T-helper 2 cell treated with Interferon-gamma antibody and Interleukin-4, amounts not matched to agents 5 μg/mL and 100 μg/mL, for 36 hours (primary cell): ENCODE measurements around the gene TTPAL.
A peak's percentile ranks its signal among the peaks of the same experiment; 100 is the strongest.
"Not testable (repeated sequence)": the region's sequence is repeated elsewhere in the genome, so short reads cannot be mapped to it uniquely, and the experiment has no call there.

ENCODE experiments used
- DNase-seq: peaks from one replicate; pipeline ENCODE4 v3.0.0; 2021; ENCODE audit warnings: low spot score
- H3K27ac Mint-ChIP-seq: one replicate; pipeline ENCODE4 v1.8.0; 2021; ENCODE audit warnings: mild to moderate bottlenecking, mixed read lengths
- H3K27me3 Mint-ChIP-seq: one replicate; pipeline ENCODE4 v1.8.0; 2021; ENCODE audit warnings: low read depth, mixed read lengths
- H3K36me3 Mint-ChIP-seq: one replicate; pipeline ENCODE4 v1.8.0; 2021; ENCODE audit warnings: low read depth, mixed read lengths
- H3K4me1 Mint-ChIP-seq: one replicate; pipeline ENCODE4 v1.8.0; 2021; ENCODE audit warnings: low read depth, mixed read lengths
- H3K4me3 Mint-ChIP-seq: one replicate; pipeline ENCODE4 v1.8.0; 2022; ENCODE audit warnings: mild to moderate bottlenecking, moderate library complexity, mixed read lengths
- H3K9me3 Mint-ChIP-seq: one replicate; pipeline ENCODE4 v1.8.0; 2021; ENCODE audit warnings: mixed read lengths

TTPAL gene

DNA sequence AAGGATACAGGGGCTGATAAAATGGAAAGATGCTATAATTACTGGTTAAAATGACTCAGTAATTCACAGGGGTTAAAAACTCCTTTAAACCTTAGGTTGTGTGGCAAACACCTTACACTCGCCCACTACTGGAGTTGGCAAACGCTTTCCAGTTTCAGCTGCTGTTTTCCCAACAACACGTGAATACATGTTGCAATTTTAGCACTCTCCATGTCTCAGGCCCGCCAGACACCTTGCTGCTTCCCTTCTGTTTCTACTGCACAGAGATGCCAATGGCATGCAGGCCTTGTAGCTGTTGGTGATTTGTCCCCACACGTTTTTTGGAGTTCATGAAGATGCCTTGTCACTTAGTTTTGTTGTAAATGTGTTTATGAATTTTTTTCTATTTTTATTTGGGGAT is 5.3 kb upstream of the TTPAL start:
- H3K9me3 Mint-ChIP-seq = no peaks in the 10 kb centered on the region
- no peak overlapping the region for H3K4me3 Mint-ChIP-seq

DNA sequence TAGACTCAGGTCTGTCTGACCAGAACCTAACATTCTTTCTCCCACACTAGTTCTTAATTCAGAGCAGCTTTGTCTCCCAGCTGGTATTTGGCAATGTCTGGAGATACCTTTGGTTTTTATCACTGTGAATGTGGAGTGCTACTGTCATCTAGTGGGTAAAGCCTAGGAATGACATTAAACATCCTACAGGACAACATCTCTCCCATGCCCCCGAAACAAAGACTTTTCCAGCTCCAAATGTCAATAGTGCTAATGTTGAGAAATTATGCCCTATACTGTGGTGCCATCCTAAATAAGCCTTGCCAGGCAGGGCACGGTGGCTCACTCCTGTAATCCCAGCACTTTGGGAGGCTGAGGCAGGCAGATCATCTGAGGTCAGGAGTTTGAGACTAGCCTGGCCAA is 4.2 kb upstream of the TTPAL start:
- Mint-ChIP-seq H3K9me3 (no peaks in the 10 kb centered on the region), H3K4me3 (no peak overlapping the region), H3K36me3 (no peaks in the 10 kb centered on the region), H3K27ac (no peak overlapping the region), H3K4me1 (peaks cover 12% of the 10 kb centered on the region), H3K27me3 (peaks cover 3% of the 10 kb centered on the region)
- no peak for DNase-seq

More for the DNA sequence above, 5.3 kb upstream of the TTPAL start:
- no peak overlapping the region for H3K27ac Mint-ChIP-seq
- no peaks in the 10 kb centered on the region for H3K36me3 Mint-ChIP-seq
- peaks cover 3% of the 10 kb centered on the region for H3K27me3 Mint-ChIP-seq
- no peak for DNase-seq
- peaks cover 4% of the 10 kb centered on the region for H3K4me1 Mint-ChIP-seq

DNA sequence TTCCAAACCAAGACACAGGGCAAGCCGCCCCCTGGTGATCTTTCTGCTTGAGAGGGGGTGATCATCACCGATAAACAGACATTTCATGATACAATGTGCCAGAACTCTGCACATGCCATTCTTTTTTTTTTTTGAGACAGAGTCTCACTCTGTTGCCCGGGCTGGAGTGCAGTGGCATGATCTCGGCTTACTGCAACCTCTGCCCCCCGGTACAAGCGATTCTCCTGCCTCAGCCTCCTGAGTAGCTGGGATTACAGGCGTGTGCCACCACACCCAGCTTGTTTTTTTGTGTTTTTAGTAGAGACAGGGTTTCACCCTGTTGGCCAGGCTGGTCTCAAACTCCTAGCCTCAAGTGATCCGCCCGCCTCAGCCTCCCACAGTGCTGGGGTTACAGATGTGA is 3.4 kb upstream of the TTPAL start:
- not testable (repeated sequence) for H3K36me3 Mint-ChIP-seq, H3K9me3 Mint-ChIP-seq, H3K4me3 Mint-ChIP-seq, H3K27ac Mint-ChIP-seq, H3K27me3 Mint-ChIP-seq, DNase-seq
- H3K4me1 Mint-ChIP-seq = peaks cover 19% of the 10 kb centered on the region

DNA sequence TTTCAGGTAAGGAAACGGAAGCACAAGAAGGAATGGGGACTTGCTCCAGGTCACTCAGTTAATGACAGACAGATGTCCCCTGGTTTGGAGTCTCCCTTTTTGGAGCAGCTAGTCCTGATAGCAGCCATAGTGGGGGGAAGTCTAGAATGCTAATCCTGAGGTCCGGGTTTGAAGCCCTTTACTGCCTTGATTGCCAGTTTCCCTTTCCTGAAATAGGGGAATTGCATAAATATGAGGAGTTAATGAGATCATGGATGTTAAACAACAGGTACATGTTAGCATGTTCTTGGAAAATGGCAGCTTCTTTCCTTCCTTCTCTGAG is 341 bp upstream of the TTPAL start:
- Mint-ChIP-seq H3K27ac (peak overlapping the region; percentile 97), H3K4me3 (peak overlapping the region; percentile 94), H3K4me1 (peaks cover 19% of the 10 kb centered on the region), H3K36me3 (no peaks in the 10 kb centered on the region), H3K9me3 (no peaks in the 10 kb centered on the region), H3K27me3 (no peaks in the 10 kb centered on the region)
- no peak for DNase-seq

DNA sequence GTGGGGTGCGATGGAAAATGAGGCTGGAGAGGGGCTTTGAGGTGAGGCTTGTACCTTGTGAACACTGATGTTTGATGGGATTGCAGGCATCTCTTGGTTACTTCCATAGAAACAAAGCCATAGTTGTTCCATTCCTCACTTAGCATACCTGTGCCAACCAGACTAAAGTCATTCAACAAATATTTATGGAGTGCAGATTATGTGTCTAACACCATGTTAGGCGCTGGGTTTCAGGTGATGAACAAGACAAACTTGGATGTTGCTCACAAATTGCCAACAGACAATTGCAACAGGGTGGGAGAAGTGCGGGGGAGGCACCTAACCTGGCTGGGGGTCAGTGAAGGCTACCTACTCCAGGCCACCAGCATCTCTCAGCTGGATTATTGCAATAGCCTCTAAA is 1.5 kb downstream of the TTPAL start:
- H3K4me1 Mint-ChIP-seq = peaks cover 19% of the 10 kb centered on the region
- H3K36me3 Mint-ChIP-seq = peaks cover 8% of the 10 kb centered on the region
- H3K4me3 Mint-ChIP-seq = peak overlapping the region; percentile 94
- H3K27ac Mint-ChIP-seq = no peak overlapping the region
- DNase-seq = no peak
- no peaks in the 10 kb centered on the region for H3K27me3 Mint-ChIP-seq
- no peaks in the 10 kb centered on the region for H3K9me3 Mint-ChIP-seq

DNA sequence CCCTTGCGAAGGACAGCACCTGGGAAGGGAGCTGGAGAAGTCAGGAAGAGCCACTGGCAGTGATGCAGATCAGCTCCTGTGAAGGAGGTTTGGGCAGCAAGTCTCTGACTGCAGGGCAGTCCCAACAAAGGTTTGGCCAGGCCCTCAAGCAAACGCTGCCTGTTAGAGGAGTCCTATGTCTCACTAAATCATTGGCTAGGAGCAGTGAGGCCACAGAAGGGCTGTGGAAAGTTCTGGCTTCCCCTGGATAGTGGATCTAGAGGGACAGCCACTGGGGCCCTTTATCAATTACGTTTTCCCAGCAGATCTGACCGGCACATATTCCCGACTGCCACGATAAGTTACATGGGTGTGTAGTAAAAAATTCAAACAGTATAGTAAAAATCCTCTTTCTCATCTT is 2.5 kb downstream of the TTPAL start:
- Mint-ChIP-seq H3K36me3 (peaks cover 9% of the 10 kb centered on the region), H3K4me1 (peaks cover 19% of the 10 kb centered on the region), H3K27ac (no peak overlapping the region), H3K9me3 (no peaks in the 10 kb centered on the region), H3K27me3 (no peaks in the 10 kb centered on the region), H3K4me3 (no peak overlapping the region)
- DNase-seq = no peak

DNA sequence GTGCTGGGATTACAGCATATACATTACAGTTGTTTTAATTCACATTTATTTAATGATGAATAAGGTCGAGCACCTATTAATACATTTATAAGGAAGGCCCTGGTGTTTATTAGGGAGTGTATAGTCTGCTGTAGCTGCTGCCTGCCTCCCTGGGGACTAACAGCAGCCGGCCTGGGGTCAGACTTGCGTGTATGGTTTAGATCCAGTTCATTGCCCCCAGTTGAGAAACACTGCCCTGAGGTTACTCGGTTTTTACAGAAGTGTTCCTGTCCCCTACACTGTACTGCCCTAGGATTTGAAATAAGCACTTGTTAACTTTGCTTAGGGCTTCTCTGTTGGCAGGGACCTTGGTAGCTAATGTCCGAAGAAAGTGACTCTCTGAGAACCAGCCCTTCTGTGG is 4.0 kb downstream of the TTPAL start:
- Mint-ChIP-seq H3K27me3 (no peaks in the 10 kb centered on the region), H3K4me1 (peaks cover 19% of the 10 kb centered on the region), H3K9me3 (no peaks in the 10 kb centered on the region), H3K4me3 (no peak overlapping the region), H3K27ac (no peak overlapping the region), H3K36me3 (peaks cover 18% of the 10 kb centered on the region)
- no peak for DNase-seq

DNA sequence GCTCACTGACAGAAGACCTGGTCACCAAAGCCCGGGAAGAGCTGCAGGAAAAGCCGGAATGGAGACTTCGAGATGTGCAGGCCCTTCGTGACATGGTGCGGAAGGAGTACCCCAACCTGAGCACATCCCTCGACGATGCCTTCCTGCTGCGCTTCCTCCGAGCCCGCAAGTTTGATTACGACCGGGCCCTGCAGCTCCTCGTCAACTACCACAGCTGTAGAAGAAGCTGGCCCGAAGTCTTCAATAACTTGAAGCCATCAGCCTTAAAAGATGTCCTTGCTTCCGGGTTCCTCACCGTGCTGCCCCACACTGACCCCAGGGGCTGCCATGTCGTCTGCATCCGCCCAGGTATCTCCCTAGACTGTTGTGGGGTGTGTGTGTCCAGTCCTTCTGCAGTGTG is 4.4 kb downstream of the TTPAL start:
- Mint-ChIP-seq H3K4me3 (no peak overlapping the region), H3K36me3 (peaks cover 20% of the 10 kb centered on the region), H3K4me1 (peaks cover 17% of the 10 kb centered on the region), H3K9me3 (no peaks in the 10 kb centered on the region), H3K27ac (no peak overlapping the region), H3K27me3 (no peaks in the 10 kb centered on the region)
- DNase-seq = no peak

DNA sequence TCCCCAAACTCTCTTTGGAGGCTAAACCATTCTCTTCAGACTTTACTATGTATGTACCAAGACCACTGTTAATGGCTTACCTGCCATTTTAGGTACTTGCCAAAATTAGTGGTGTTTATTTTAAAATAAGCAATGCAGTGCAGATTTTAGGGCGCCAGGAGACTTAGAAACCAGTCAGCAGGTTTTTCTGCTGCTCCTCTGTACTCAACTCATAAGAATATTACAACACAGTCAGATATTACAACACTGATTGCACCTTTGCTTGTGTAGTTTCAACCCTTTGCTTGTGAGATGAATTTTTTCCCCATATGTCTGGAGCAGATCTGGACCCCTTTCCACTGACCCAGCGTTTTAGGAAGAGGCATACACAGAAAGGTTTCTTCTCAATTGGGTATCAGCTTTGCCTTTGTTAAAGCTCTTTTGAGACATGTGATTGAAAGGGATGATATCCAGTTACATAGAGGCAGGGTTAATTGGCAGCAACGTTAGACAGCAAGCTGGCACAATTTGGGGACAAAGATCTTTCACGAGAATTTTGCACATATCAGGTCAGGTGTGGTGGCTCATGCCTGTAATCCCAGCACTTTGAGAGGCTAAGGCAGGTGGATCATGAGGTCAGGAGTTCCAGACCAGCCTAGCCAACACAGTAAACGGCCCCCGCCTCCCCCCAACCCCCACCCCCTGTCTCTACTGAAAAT is 6.2 kb downstream of the TTPAL start:
- Mint-ChIP-seq H3K27me3 (no peaks in the 10 kb centered on the region), H3K27ac (no peak overlapping the region), H3K36me3 (peaks cover 28% of the 10 kb centered on the region), H3K4me1 (peaks cover 4% of the 10 kb centered on the region), H3K4me3 (no peak overlapping the region), H3K9me3 (no peaks in the 10 kb centered on the region)
- no peak for DNase-seq

DNA sequence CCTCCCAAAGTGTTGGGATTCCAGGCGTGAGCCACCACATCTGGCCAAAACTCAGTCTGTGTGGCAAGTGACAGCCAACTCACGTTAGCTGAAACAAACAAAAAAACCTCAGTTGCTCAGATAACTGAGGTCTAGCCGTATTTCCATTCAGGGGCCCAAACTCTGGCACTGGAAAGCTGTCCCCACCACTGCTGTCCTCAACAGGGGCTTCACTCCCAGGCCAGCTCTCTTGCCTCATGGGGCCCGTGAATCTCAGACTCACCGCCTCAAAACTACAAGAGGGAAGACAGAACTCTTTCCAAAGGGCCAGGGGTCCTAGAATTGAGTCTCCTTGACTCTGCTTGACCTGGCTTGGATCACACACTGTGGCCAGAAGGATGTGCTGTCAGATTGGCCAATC is 7.4 kb downstream of the TTPAL start:
- Mint-ChIP-seq H3K4me1 (no peaks in the 10 kb centered on the region), H3K27ac (no peak overlapping the region), H3K27me3 (no peaks in the 10 kb centered on the region), H3K9me3 (no peaks in the 10 kb centered on the region), H3K36me3 (peaks cover 30% of the 10 kb centered on the region), H3K4me3 (no peak overlapping the region)
- DNase-seq = no peak

DNA sequence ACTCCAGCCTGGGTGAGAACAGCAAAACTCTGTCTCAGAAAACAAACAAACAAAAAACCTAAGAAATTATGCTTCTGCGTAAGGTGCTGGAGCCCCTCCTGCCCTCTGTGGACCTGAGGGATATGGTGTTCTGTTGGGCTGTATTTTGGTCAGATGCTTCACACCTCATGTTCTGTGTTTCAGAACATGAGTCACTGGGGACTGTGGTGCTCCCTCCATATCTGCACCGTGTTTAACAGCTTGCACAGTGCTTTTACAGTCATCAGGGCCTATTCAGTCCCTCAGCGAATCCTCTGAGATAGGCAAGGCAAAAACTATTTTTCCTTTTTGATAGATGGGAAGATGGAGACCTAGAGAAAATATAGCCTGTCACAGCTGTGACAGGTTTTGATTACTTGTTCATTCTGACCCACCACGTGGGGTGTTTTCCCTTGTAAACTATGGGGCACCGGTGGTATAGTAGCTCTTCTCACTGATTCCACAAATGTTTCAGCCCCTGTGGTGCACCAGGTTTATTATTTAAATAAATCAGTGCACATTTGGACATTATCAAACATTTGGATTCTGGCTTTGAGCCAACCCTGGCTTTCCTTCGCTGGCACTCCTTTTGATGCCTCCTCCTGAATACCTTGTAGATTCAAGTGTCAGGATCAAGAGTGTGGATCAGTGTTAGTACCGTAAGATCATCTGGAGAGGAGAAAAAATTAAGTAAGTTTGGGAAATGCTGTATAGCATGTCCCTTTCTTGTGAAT is 9.6 kb downstream of the TTPAL start:
- H3K27ac Mint-ChIP-seq = no peak overlapping the region
- DNase-seq = no peak
- no peaks in the 10 kb centered on the region for H3K27me3 Mint-ChIP-seq
- peaks cover under 1% of the 10 kb centered on the region for H3K4me1 Mint-ChIP-seq
- H3K36me3 Mint-ChIP-seq = peaks cover 46% of the 10 kb centered on the region
- H3K9me3 Mint-ChIP-seq = no peaks in the 10 kb centered on the region
- H3K4me3 Mint-ChIP-seq = no peak overlapping the region

DNA sequence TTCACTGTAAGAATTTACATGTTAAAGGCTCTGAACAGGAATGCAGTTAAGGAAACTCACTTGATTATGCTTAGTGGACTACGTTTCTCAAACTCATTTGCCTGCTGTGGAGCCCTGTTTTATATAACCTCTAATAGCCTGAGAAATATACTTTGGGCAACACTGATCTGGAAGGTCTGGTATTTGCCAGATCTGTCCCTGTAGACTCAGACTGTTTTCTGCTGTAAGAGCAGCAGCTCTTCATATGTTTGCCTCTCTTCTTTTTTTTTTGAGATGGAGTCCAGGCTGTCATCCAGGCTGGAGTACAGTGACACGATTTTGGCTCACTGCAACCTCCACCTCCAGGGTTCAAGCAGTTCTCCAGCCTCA is 10.1 kb downstream of the TTPAL start:
- Mint-ChIP-seq H3K4me3 (no peak overlapping the region), H3K9me3 (no peaks in the 10 kb centered on the region), H3K27ac (no peak overlapping the region), H3K4me1 (peaks cover 3% of the 10 kb centered on the region), H3K36me3 (peaks cover 50% of the 10 kb centered on the region), H3K27me3 (no peaks in the 10 kb centered on the region)
- DNase-seq = no peak

DNA sequence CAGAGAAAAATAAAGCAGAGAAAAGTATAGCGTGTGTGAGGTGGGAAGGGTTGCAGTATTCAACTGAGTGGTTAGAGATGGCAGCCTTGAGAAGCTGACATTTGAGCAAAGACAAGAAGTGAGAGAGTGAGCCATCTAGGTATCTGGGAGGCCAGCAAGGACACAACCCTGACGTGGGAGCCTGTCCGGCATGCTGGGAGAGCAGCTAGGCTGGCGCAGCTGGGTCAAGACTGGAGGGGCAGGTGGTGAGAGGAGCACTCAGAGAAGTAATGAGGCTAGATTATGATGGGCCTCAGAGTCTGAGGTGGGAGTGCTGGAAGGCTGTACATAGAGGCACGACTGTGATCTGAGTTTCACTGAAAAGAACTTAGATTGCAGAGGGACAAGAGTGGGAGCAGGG is 12.9 kb downstream of the TTPAL start:
- Mint-ChIP-seq H3K27ac (no peak overlapping the region), H3K36me3 (peaks cover 53% of the 10 kb centered on the region), H3K4me3 (no peak overlapping the region), H3K27me3 (no peaks in the 10 kb centered on the region), H3K9me3 (no peaks in the 10 kb centered on the region), H3K4me1 (peaks cover 3% of the 10 kb centered on the region)
- DNase-seq = no peak

DNA sequence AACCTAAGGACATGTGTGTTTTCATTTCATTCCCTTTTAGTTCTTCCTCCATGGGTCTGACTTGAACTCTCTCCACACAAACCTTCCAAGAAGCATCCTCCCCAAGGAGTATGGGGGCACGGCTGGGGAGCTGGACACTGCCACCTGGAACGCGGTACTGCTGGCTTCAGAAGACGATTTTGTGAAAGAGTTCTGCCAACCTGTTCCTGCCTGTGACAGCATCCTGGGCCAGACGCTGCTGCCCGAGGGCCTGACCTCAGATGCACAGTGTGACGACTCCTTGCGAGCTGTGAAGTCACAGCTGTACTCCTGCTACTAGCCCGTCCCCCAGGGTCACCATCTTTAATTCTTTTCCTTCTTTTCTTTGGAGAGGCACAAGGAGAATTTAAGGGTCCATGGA is 13.5 kb downstream of the TTPAL start:
- Mint-ChIP-seq H3K9me3 (no peaks in the 10 kb centered on the region), H3K27me3 (no peaks in the 10 kb centered on the region), H3K4me3 (no peak overlapping the region), H3K4me1 (peaks cover 3% of the 10 kb centered on the region), H3K27ac (no peak overlapping the region), H3K36me3 (peaks cover 53% of the 10 kb centered on the region)
- no peak for DNase-seq

DNA sequence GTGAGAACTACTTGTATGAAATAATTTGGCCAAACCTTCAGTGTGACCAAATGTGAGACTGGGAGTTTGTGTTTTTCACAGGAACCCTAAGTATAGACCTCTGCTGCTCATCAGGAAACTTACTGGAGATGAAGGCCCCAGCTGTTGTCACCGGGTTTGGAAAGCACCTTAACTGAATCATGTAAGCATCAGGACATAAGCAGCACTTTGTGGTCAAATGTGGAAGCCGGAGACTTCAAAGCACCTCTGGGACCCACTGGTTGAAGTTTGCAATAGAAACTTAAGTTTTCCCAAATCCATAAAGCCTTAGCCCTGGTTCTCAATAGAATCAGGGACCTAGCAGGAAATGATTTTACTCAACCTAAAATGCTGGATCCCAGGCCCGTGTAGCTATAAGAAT is 14.3 kb downstream of the TTPAL start:
- Mint-ChIP-seq H3K9me3 (no peaks in the 10 kb centered on the region), H3K27ac (no peak overlapping the region), H3K4me3 (no peak overlapping the region), H3K4me1 (peaks cover 3% of the 10 kb centered on the region), H3K36me3 (peaks cover 57% of the 10 kb centered on the region), H3K27me3 (no peaks in the 10 kb centered on the region)
- no peak for DNase-seq
